ENCODE data around the gene TSPYL4.

DNA sequence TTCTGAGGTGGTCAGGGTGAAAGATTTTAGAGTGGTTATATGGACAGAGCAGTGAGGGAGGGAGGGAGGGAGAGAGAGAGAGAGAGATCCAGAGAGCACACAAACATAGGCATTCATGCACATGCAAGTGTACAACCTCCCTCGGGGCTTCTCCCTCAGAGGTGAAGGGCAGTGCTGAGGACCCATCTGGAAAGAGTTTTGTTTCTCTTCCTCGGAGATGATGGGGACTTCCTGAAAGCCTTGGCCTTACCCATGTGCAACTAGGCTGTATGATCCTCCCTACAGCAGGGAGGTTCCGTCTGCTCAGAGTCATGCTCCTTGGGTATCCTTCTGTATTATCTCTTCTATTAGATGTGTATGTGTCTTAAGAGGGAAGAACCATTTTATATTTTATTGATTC is 47.2 kb upstream of the TSPYL4 start:
- TF ChIP-seq, protein P1, sequence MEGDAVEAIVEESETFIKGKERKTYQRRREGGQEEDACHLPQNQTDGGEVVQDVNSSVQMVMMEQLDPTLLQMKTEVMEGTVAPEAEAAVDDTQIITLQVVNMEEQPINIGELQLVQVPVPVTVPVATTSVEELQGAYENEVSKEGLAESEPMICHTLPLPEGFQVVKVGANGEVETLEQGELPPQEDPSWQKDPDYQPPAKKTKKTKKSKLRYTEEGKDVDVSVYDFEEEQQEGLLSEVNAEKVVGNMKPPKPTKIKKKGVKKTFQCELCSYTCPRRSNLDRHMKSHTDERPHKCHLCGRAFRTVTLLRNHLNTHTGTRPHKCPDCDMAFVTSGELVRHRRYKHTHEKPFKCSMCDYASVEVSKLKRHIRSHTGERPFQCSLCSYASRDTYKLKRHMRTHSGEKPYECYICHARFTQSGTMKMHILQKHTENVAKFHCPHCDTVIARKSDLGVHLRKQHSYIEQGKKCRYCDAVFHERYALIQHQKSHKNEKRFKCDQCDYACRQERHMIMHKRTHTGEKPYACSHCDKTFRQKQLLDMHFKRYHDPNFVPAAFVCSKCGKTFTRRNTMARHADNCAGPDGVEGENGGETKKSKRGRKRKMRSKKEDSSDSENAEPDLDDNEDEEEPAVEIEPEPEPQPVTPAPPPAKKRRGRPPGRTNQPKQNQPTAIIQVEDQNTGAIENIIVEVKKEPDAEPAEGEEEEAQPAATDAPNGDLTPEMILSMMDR (IDR thresholded peaks at IDR 0.05; ENCODE audit: insufficient read depth, low read length, poor library complexity, severe bottlenecking) = no peak
- TF ChIP-seq EZH2phosphoT487 (conservative IDR thresholded peaks at IDR 0.05; ENCODE audit: low read length) = no peak
